Activated CD4-positive, CD25-positive, alpha-beta regulatory T cell (primary cell): Measurements from ENCODE around the gene SAMD11.

ENCODE experiments used
- DNase-seq, 4 experiments: peaks; one replicate each; lab custom pipeline; 2025; lab: John Stamatoyannopoulos, UW

SAMD11 gene

GRCh38 chr1:963746-964525 lies 40.2 kb downstream of the SAMD11 start:
- no peak for DNase-seq

- no peak for DNase-seq
Observed at GRCh38 chr1:964691-965525, 41.2 kb downstream of the SAMD11 start.

- no peak for DNase-seq
Observed at GRCh38 chr1:965526-966134, 41.9 kb downstream of the SAMD11 start.

- DNase-seq: no peak
Observed at GRCh38 chr1:966135-966703, 42.5 kb downstream of the SAMD11 start, which contains the start of gene PLEKHN1. Gene PLEKHN1, plus strand, starts transcription at chr1:966482. Its CDS starts 50 bp downstream, at chr1:966532.

GRCh38 chr1:966704-967300 lies 43.1 kb downstream of the SAMD11 start:
- peak; percentile 61 to 79 (median 70) for DNase-seq

GRCh38 chr1:967466-968343 lies 44.0 kb downstream of the SAMD11 start:
- no peak for DNase-seq

GRCh38 chr1:969260-969855 lies 45.6 kb downstream of the SAMD11 start:
- DNase-seq: no peak

GRCh38 chr1:970242-970972 lies 46.7 kb downstream of the SAMD11 start:
- DNase-seq: no peak

- no peak for DNase-seq
Observed at GRCh38 chr1:970973-971730, 47.4 kb downstream of the SAMD11 start.

GRCh38 chr1:971751-972506 lies 48.2 kb downstream of the SAMD11 start:
- no peak for DNase-seq

GRCh38 chr1:972726-973458 lies 49.2 kb downstream of the SAMD11 start:
- no peak for DNase-seq

GRCh38 chr1:973459-974292 lies 50.0 kb downstream of the SAMD11 start:
- no peak for DNase-seq

- DNase-seq: no peak
Observed at GRCh38 chr1:974293-974640, 50.5 kb downstream of the SAMD11 start.

- no peak for DNase-seq
Observed at GRCh38 chr1:974687-975328, 51.1 kb downstream of the SAMD11 start.

- no peak for DNase-seq
Observed at GRCh38 chr1:975365-975764, 51.6 kb downstream of the SAMD11 start.
